ENCODE results near the gene CENPX.

The CENPX gene

DNA sequence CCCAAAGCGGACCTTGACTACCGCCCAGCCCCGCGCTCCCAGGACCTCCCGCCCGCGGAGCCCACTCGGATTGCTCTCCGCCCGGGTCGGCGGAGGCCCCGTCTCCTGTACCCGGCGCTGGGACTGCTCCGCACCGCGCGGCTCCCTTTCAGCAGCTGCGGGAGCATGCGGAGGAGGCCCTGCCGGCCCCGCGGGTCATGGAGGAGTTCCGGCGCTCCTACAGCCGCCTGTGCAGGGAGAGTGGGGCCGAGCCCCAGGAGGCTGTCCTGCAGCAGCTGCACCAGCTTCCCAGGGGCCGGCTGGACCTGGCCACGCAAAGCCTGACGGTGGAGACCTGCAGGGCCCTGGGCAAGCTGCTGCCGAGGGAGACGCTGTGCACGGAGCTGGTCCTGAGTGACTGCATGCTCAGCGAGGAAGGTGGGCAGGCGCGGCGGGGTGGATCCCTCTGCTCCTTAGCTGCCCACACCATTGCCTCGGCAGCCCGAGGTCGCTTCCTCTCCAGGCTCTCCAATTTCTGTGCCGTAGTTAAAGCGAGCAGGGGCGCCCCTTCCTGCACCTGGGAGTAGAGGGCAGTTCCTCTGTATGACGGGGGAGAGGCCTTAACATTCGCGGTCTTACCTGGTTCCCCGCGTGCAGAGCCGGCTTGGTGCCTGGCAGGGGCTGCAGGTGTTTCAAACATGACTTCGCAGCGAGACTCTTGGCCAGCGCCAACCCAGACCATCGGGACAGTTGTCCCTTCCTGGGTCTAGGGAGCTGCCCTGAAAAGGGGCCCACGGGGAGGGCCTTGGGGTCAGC is 966 bp upstream of the CENPX start:
- in situ Hi-C loops (cut with HindIII; ENCODE audit: low sequenced_read_pairs), result no loop called here

DNA sequence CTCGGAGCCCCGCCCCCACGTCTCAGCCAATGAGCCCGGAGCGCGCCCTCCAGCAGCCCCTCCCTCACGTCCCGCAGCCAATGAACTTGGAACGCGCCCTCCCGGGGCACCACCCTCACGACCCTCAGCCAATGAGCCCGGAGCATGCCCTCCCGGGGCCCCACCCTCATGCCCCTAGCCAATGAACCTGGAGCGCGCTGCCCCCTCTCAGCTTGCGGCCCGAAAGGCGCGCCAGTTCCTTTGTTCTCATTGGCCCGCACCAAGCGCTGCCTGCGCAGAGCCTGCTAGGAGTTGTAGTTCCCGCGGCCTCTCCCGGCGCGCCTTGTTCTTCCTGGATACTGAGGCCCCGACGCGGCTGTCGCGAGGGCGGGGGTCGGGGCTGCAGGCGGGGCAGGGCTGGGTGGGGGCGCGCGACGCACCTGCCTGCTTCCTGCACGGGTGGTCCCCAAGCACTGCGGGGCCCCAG is 336 bp upstream of the CENPX start, which contains the start of gene LRRC45:
TSS of gene LRRC45 (plus strand) at position 325 of the 466 bp plus-strand sequence. CDS start 339 bp downstream, outside the sequence.
- in situ Hi-C loops (cut with HindIII; ENCODE audit: low sequenced_read_pairs), result no loop called here

DNA sequence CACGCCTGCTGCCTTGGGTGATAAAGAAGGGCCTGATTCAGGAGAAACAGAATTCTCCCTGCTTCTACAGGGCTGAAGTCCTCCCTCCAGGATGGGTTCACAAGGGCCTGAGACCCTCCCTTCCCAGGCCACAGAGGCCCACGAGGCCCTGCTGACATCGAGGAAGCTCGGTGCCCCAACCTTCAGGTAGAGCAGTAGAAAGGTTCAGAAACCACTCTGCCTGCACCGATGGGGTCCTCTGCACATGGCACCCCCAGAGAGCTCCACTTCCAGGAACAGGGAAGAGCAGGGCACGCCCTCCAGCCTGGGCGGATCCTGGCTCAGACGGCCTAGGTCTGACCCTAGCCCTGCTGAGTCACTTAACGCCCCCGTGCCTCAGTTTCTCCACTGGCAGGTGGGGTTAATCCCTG is 773 bp downstream of the CENPX start:
- in situ Hi-C loops (cut with HindIII; ENCODE audit: low sequenced_read_pairs), result no loop called here

DNA sequence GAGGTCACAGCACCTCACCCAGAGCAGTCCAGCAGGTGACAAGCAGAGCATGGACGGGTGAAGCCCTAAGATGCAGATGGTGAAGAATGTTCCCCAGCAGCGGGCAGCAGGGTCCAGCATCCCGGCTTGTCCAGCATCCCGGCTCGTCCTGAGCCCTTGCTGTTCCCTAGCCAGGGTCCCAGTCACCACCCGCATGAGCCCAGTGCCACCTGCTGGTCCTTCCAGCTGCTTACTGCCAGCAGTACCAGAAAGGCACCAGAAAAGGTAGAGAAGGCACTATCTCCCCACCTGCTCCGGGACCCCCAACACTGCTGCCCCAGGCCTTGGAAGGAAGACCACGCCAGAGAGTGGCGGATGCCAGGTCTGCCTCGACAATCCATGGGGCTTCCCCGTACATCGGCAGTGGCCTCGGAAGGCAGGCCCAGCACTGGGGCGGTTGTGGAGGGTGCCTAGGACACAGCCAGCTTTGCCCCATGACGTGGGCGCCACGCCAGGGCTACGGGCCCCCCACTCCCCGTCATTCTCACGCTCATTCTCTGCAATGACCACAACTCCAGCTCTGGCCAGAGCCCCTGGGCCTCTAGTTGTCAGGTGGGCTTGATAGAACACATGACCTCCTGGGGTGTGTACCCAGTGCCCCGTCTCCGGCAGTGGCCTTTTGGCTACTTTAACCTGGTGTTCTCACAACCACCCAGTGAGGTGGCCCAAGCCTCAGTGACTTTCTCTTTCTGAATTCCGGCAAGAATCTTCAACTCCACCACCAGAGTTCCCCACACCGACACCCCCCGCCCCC is 1.4 kb downstream of the CENPX start:
- in situ Hi-C loops (cut with HindIII; ENCODE audit: low sequenced_read_pairs), result no loop called here

DNA sequence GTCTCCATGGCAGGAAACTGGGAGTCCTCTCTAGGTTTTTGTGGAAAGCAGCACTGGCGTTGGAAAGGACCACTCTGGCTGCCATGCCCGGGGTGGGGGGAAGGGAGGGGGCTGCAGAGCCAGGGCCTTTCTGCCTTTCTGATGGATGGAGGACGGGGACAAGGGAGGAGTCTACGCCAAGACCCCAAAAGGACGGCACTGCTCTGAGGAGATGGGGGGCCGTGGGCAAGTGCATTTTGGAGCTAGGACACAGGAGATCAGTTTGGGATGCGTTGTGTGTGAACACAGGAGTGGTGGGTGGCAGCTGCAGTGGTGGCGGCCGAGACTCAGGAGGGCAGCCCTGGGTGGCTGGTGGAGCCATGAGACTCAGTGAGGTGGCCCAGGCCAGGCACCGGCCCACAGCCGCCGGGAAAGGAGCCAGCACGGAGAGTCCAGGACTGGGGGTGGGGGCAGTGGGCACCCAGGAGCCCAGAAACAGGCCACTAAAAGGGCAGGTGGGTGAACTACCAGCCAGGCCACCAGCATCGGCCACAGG is 2.0 kb downstream of the CENPX start:
- in situ Hi-C loops (cut with HindIII; ENCODE audit: low sequenced_read_pairs), result no loop called here

DNA sequence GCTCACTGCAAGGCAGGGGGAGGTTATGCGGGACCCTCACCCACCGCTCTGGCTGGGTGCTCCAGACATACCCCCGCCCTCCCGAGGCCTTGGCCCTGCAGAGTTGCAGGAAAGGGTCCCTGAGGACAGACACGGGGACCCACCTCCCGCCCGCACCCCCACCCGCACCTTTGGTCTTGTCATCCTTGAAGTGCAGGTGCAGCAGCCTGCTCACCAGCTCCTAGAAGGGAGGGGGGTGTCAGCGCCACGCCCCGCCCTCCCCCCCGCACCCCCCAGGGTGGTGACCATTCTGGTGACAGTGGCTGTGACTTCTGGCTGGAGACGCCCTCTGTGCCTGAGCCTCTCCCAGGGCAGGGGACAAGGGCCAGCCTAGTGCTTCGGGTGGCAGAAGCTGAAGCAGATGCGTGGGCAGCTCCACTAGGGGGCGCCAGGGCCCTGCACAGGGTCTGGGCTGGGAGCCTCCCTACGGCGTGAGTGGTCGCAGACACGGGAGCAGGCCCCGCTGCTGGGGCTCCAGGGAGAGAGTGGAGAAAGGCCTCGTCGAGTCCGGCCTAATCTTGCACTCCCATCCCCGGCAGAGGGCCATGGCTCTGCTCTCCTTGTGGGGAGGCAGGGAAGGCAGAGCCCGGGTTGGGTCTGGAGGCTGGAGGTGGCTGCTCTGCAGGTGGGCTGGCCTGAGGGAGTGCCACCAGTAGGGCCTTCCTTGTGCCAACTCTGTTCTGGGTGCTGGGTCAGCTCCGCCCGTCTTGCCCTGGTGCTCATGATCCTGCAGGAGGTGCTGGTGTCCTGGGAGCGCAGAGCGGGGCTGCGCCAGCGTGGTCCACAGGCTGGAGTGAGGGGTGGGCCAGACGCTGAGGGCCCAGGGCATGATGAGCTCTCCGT is 2.7 kb downstream of the CENPX start:
- in situ Hi-C loops (cut with HindIII; ENCODE audit: low sequenced_read_pairs), result no loop called here

DNA sequence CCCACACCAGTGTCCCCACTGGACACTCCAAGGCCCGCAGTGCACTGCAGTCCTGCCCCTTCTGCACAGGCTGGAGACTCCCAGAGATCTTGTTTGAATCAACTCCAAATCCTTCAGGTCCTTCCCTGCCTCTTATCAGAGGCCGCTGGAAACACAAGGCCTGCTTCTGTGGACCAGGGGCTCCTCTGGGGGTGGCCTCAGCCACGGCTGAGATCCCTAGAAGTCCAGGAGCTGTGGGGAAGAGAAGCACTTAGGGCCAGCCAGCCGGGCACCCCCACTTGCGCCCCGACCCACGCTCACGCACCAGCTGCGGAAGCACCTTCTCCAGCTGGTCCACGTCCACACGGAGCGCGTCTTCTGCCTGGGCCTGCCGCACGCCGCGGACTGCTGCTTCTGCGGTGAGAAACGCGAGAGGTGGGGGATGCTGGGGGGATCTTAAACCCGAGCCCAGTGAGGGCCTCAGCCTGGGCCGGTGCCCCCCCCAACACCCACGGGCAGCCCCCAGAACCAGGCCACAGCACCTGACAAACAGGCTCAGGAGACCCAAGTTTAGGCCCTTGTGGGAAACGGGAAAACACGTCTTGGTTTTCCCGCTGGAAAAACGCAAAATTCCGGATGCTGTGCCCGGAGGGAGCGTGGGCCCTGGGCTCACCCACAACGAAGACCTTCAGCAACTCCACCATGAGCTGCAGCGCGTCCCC is 3.5 kb downstream of the CENPX start:
- in situ Hi-C loops (cut with HindIII; ENCODE audit: low sequenced_read_pairs), result no loop called here

DNA sequence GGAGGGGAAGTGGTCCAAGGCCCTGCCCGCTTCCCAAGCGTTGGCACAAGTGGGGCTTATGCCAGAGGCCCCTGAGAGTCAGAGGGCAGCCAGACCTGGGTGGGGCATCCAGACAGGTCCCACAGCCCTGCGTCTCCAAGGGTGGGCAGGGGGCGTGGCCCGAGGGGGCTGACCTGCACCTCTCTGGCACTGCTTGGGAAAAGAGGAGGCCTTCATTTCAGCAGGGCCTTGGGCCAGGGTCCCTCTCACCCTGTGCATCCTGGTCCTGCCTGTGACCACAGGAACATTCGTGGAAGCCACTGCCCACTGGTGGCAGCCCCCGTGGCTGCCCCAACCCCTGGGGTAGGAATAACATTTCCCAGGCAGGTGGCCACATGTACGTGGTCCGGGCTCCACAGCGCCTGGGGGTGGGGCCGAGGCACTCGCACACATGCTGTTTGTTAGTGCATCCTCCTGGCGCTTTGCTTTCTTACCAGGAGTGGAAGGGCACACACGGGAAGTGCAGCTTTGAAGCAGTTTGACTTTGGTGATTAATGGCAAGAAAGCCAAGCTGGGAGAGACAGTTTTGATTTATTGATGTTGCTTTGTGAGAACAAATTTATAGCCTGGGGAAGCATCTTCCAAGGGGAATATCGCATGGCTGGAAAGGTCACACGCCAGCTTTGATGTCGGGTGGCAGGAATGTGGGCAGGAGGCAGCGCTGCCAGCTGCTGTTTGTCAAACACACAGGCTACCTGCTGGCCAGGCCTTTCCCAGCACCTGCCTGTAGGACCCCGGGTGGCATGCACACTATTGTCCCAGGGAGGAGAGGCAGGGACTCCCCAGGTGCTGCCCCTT is 4.3 kb downstream of the CENPX start:
- in situ Hi-C loops (cut with HindIII; ENCODE audit: low sequenced_read_pairs), result no loop called here

DNA sequence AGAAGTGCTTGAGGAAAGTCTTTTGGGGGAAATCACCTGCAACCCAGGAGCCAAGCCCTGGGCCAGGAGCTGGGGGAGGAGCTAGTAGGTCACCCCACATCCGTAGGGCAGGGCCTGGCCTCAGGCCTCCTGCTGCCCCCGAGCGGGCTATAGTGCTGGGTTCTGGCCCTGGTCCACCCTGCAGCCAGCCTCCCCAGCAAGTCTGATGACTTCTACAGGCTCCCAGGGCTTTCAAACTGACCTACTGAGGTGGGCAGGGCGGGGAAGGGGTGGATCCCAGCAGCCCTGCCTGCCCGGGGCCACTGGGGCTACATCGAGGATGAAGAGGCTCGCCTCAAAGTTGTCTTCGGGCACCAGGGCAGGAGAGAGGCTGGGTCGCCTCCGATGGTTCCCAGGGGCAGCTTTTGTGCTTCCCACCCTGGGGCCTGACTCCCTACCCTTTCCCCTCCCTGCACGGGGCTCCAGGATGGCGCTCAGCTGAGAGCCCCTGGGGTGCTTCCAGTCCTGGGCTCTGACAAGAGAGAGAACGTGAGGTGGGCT is 5.0 kb downstream of the CENPX start:
- in situ Hi-C loops (cut with HindIII; ENCODE audit: low sequenced_read_pairs), result no loop called here

DNA sequence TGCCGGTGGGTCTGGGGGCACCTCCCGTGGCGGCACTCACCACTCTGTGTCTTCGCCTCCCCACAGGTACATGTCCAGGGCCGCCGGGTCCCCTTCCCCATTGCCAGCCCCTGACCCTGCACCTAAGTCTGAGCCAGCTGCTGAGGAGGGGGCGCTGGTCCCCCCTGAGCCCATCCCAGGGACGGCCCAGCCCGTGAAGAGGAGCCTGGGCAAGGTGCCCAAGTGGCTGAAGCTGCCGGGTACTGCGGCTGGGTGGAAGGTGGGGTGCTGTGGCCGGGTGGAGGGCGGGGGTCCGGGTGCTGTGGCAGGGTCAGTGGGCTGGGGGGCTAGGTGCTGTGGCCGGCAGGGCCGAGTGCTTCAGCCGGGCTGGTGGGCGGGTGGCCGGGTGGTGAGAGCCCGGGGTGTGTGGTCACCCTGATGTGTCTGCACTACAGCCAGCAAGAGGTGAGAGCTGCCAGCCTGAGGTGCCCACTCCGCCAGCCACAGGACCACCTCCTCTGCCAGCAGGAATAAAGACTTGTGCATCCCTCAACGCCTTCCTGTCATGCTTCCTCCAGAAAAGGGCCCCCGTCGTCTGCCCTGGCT is 5.7 kb downstream of the CENPX start:
- in situ Hi-C loops (cut with HindIII; ENCODE audit: low sequenced_read_pairs), result no loop called here

DNA sequence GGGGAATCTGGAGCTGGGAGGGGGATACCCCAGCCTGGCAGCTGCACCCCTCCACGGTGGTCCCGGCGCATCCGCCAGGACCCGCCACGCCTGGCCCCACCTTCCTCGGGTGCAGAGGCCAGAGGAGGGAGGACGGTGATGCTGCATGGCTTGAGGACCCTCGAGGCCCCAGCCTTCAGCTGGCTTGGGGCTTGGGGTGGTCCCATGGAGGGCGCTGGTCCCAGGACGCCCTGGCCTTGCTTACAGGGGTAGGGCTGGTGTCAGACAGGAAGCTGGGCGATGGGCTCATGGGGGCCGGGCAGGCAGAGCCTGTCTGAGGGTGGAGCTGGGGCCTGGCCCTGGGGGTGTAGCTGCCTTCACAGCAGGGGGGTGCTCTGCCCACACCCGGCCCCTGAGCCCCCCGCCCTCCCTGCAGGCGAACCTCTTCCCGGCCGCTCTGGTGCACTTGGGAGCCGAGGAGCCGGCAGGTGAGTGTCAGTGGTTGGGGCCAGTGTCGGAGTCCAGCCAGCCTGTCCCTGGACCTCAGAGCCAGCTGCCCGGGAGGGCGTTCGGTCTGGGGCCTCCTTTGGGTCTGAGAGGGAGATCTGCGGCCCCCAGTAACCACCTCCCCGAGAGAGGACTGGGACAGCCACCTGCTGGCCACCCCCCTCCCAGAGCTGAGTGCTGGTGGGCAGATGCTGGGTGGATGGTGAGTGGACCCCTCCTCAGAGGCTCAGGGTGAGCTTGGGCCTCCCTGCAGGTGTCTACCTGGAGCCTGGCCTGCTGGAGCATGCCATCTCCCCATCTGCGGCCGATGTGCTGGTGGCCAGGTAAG is 6.4 kb downstream of the CENPX start:
- in situ Hi-C loops (cut with HindIII; ENCODE audit: low sequenced_read_pairs), result no loop called here

DNA sequence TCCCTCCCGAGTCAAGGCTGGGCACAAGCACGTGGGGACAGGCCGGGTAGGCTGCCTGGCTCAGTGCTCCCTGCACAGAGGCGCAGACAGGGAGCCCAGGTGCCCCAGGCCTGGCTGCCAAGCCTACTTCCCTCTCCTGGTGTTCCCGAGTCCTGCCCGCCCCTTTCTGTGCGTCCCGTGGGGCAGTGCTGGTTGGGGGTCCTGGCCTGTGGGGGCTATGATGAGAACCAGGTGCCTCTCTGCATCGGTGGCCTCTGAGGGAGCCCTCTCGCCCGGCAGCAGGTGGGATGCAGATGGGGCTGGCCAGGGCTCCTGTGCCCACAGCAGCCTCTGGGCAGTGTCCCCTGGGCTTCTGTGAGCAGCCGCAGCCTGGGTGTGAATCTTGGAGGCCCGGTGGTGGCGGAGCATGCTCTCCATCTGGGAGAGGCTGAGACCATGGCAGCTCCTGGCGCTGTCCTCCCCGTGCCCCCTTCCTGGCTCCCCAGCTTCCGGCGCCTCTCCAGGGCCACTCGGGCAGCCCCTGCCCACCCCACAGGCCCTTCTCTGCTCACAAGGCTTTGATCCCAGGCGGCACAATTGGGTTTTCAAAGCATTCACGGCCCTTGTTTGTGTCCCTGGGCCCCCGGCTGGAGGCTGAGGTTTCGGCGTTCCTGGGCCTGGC is 7.2 kb downstream of the CENPX start:
- in situ Hi-C loops (cut with HindIII; ENCODE audit: low sequenced_read_pairs), result no loop called here

DNA sequence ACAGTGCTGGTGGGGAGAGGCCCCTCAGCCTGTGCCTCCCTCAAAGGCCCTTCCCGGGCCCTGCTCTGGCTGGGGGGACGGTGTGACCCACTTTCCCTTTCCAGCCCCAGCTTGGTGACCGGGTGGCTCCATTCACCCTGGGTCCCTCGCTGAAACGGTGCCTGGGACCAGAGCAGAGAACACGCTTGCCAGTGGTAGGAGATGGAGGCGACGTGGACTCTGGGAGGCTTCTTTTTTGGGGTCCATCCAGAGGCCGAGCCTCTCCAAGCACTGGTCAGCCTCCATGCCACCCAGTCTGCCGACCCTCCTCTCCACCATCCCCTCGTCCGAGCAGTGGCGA is 7.7 kb downstream of the CENPX start:
- in situ Hi-C loops (cut with HindIII; ENCODE audit: low sequenced_read_pairs), result no loop called here

DNA sequence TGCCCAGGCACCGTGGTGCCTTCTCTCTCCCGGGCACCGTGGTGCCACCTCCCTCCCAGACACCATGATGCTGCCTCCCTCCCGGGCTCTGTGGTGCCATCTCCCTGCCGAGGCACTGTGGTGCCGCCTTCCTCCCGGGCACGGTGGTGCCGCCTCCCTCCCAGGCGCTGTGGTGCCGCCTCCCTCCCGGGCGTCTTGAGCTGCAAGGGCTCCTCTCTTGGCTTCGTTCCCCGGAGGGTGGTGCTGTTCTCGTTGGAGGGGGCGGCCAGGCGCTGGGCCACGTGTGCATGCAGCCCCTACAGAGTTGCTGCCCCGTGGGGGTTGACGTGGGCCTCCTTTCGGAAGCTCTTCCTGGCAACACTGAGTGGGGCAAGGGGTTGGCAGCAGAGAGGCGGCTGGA is 8.2 kb downstream of the CENPX start:
- in situ Hi-C loops (cut with HindIII; ENCODE audit: low sequenced_read_pairs), result no loop called here

DNA sequence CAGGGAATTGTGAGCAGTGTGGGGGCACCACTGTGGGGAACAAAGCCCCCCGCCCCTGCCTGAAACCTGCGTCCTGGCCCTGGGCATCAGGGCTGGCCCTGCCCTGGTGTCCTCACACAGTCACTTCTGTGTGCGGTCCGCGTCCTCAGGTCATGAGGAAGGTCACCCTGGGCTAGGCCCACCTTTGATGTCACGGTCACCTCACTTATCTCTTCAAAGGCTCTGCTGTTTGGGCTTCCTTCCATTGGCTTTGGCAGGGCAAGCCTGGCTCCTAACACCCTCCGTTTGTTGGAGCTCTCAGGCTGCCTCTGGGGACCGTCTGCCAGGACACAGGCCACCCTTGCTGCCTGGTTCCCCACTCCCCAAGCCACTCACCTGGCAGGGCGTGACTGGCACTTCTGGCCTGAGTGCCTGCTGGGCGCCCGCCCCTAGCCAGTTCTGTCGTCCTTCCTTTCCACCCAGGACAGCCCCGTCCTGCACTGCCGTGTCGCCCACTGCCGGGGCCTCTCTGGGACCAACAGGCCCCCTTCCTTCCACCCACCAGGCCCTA is 8.8 kb downstream of the CENPX start:
- in situ Hi-C loops (cut with HindIII; ENCODE audit: low sequenced_read_pairs), result no loop called here

DNA sequence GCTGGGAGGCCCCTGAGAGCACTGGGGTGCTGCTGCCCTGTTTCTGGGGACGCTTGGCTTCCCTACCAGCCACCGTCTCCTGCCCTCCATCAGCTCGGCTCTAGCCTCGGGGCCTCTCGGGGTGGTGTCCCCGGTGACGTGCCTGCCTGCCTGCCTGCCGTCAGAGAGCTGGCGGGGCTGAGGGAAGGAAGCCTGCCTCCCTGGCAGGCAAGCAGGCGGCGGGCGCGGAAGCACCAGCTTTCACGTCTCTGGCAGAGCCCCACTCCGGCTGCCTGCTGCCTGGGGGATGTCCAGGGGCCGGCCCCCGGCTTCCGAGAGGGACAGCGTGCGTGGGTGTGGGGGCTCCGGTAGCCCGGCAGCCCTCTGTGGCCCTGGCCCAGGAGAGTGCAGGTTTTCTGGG is 9.3 kb downstream of the CENPX start:
- in situ Hi-C loops (cut with HindIII; ENCODE audit: low sequenced_read_pairs), result no loop called here

DNA sequence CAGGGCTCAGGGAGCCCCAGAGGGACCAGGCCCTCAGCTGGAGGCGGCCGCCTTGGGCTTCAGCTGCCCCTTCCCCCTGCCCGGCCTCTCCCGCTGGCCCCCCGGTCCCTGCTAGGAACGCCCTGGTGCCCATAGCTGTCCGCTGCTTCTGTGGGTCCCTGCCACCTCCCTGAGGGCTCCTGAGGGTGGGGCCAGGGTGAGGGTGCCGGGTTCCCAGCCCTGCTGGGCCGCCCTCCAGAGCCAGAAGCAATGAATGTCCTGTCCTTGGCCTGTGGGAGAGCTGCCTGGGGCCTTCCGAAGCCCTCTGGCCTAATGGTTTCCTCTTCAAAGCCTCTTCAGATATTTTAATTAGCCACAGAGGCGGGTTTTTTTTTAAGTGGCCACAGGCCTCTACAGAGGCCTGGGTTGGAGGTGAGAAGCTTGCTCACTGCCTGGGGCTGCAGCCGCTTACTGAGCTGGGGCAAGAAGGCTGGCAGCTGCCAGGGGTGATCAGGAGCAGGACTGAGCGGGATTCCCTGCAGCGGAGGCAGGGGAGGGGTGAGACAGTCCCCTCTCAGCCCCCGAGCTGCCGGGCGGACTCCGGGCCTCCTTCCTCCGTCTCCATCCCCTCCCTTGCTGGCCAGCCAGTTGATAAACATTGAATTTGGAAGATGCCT is 9.9 kb downstream of the CENPX start:
- in situ Hi-C loops (cut with HindIII; ENCODE audit: low sequenced_read_pairs), result no loop called here
